ENCODE measurements around the gene KLHL24.
"Not testable (repeated sequence)": the region's sequence is repeated elsewhere in the genome, so short reads cannot be mapped to it uniquely, and the experiment has no call there.

Gene KLHL24

DNA sequence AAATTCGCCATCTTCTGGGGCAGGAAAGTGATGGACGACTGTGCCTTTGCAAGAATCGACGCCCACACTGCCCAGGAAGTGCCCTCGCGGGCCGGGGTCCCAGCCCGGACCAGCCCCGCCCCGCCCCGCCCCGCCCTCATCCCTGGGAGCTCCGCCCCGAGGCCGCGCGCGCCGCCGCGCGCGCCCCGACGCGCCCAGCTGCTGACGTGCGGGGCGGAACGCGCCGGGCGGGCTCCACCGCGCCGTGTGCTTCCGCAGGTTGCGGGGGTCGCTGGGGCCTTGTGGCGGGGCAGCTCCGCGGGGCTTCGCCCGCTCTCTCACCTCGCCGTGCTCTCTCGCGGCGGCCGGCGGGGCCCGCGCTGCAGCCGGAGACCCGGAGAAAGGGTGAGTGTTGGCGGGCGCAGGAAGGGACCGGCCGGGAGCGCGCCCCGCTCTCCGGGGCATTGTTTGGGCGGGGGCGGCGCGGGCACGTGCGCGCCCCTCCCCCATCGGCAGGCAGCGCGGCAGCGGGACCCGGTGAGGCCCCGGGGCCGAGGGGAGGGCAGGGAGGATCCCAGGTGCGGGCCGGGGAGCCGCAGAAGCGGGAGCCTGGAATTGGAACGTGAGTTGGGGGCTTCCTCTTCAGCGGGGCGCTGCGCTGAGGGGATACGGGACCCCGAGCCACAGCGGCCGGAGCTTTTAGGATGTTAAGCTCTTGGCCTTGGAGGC is 62.3 kb downstream of the KLHL24 start, which contains the start of gene YEATS2:
Gene YEATS2 (plus strand): TSS at position 188 of the 708 bp plus-strand sequence. CDS start 17,366 bp downstream, outside the sequence.
- peak; percentile 77 for DNase-seq

DNA sequence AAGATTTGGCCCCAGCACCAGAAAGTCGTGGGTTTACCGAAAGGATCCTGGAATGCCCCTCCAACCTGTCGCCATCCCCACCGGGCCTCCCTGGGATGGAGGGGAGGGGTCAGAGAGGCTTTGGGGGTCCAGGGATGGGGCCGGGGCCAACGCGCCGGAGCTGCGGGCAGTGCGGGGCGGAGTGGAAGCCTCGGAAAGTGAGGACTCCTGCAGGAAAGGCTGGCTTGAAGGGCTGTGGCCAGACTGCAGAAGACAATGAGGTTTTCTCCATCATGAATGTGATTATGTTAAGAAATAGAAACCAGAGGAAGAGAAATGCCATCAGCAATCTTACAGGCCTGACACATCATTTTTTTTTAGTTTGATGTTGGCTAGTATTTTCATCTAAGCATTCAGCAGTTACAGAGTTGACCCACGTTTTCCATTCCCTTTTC is 62.9 kb downstream of the KLHL24 start:
- DNase-seq = no peak

DNA sequence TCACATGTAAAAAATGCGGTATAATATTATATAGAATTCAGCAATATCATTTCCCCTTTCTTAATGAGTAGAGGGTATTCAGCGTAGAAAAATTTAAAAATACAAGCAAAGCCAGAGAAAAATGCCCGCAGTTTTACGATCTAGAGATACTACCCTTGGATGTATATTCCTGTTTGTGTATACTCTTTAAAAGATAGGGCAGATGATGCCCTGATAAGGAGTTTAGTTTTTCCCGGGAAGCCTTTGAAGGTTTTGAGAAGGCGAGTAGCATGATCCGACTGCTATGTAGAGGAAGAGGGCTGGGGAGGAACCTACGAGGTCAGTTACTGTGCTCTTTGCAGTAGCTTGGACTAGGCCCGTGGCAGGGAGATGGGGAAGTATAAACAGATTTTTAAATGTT is 63.3 kb downstream of the KLHL24 start:
- DNase-seq = peak; percentile 12

DNA sequence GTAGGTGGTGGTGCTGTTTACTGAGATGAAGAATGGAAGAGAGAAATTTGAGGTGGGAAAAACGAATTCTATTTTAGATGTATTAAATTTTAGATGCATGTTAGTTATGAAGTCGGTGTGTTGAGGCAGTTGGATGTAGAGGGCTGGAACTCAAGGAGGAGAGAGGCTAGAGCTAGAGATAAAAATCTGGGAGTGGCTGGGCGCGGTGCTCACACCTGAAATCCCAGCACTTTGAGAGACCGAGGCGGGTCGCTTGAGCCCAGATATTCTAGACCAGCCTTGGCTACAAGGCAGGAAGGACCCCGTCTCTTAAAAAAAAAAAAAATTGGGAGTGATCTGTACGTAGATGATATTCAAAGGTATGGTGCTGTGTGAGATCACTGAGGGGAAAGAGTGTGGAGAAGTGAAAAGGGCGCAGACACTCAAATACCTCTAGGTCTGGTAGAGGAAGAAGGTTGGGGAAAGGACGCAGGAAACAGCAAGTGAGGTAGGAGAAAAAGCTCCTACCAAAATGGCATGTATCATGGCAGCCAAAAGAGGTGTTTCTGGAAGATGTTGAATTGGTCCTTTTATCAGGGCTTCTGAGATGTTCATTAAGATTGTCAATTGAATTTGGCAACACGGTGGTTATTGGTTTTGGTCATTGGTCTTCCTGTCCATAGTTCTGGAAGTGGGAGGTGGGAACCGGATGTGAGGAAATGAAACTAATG is 64.0 kb downstream of the KLHL24 start:
- no peak for DNase-seq

DNA sequence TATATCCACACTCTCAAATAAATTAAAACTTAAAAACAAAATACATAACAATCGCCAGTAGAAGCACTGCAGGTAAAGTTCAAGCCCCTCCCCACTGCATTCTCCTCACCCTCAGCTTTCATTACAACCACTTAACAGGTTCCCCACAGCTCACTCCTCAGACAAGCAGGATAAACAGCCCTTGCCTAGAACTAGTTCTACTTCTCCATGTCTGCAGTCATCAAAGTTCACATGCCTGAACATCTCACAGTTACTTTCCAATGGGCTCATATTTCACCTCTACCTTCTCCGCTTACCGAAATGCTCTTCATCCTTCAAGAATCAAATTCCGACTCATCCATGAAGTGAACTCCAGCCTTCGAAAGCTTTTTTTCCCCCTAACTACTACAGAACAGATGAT is 66.3 kb downstream of the KLHL24 start:
- DNase-seq = no peak

DNA sequence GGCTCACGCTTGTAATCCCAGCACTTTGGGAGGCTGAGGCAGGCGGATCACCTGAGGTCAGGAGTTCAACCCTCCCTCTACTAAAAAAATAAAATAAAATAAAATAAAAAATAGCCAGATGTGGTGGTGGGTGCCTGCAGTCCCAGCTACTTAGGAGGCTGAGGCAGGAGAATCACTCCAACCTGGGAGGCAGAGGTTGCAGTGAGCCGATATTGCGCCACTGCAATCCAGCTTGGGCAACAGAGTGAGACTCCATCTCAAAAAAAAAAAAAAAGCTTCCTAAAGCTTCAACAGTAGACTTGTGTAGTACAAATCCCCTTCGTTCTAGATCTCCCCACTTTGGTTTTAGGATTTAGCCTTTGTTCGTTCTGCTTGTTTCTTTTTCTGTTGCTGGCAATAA is 68.5 kb downstream of the KLHL24 start:
- DNase-seq = not testable (repeated sequence)

DNA sequence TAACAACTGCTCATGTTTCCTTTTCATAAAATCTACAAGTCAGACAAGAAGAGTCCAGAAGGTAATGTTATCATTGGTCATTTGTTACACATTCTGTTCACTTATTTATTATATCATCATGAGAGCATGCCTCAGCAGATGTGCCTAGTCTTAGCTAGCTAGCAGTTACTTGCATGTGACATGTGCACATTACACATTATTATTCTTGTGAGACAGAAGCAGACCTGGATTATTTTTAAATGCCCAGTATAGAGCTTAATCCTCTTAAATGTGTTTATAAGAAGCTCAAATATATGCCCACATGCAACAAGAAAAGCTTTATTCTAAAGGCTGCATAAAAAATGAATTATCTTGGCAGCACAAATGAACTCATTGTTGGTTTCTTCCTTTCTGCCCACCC is 74.8 kb downstream of the KLHL24 start:
- no peak for DNase-seq

DNA sequence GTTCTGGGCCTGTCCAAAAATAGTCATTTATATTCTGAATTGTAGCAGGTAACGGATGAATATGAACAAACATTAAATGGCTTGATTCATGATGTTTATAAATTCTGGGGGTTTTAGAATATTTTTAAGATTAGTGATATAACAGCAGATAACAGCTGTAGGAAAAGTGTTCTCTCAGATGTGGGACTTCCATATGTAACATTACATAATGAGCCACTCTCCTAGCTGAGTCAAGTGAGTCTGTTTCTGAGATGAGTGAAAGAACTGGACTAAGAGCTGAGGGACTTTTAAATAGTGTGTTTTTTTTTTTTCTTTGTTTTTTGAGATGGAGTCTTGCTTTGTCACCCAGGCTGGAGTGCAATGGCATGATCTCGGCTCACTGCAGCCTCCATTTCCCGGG is 76.1 kb downstream of the KLHL24 start:
- DNase-seq = no peak

DNA sequence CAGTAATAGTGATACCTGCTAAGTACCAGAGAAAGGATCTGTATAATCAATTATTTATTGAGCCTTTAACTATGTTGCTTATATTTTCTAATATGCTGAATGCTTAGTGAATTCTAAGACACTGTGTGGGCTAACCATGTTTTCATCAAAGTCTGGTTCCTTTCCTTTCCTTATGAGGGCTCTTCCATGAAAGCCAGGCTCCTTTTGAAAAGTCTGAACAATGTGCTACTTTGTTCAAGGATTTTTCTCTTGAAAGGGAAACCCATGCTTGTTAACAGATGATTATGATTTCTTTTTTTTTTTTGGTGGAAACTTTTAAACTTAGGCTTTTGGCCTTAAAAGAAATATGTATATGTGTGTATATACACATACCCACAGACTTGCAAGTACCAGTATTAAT is 79.2 kb downstream of the KLHL24 start:
- DNase-seq = no peak

DNA sequence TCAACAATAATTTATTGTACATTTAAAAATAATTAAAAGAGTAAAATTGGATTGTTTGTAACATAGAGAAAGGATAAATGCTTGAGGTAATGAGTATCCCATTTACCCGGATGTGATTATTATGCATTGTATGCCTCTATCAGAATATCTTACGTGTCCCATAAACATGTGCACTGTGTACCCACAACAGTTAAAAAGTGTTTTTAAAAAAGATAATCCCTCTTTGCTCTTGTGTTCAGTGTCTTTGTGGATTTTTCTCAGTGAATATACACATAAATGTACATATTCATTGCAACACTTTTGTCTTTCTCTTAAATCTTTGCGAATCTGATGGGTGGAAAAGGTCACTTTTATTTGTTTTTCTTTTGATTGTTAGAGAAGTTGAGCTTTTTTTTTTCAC is 82.6 kb downstream of the KLHL24 start:
- DNase-seq = no peak

DNA sequence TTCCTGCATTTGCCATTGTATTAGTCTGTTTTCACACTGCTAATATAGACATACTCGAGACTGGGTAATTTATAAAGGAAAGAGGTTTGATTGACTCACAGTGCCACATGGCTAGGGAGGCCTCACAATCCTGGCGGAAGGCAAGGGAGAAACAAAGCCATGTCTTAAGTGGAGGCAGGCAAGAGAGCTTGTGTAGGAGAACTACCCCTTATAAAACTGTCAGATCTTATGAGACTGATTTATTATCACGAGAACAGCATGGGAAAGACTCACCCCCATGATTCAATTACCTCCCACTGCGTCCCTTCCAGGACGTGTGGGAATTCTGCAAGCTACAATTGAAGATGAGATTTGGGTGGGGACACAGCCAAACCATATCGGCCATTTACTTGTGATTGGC is 90.0 kb downstream of the KLHL24 start:
- no peak for DNase-seq

DNA sequence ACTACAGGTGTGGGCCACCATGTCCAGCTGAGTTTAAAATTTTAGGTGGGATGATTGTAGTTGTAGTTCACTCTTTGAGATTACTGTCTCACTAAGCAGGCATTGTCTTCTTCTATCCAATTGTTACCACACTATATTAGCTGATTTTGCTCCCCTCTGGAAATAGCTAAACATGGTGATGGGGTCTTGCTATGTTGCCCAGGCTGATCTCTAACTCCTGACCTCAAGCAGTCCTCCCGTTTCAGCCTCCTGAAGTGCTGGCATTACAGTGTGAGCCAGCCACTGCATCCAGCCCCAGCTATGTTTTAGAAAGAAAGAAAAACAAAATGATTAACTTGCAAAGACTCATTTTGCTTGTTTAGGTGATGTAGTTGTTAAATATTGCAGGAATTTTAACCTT is 92.8 kb downstream of the KLHL24 start:
- no peak for DNase-seq

DNA sequence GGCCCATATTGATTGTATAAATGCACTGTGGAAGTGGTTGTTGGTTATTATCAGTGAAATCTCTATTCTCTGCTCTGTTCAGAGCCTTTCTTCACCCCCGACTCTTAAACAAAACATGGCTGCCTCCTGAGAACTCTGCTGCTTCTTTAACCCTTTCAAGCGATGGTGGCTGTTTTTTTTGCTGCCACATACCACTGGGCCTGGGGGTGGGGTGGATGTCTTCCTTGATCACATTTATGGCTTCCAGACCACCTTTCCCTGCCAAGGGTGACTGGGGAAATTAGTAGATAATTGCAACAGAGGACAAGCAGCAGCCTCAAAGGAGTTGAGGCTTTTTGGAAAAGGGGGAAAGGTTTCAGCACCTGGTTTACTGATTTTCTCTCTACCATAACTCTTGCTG is 94.9 kb downstream of the KLHL24 start:
- DNase-seq = no peak

DNA sequence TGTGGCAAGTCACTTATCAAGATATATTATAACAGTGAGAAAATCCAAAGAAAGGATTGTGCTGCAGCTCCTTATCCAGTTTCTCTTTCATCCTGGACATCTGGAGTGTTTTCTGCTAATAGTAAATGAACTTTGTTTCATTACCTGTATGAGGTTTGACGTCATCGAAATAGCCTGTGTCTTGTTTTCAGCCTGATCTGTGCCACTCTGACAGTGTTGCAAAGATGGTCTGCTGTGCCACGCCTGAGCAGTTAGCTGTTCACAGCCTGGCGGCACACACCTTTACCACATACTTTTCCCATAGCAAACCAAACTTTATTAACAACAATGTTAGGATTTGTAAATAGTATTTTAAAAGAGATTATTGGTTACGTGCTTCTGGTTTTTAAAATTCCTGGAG is 96.2 kb downstream of the KLHL24 start:
- DNase-seq = no peak

DNA sequence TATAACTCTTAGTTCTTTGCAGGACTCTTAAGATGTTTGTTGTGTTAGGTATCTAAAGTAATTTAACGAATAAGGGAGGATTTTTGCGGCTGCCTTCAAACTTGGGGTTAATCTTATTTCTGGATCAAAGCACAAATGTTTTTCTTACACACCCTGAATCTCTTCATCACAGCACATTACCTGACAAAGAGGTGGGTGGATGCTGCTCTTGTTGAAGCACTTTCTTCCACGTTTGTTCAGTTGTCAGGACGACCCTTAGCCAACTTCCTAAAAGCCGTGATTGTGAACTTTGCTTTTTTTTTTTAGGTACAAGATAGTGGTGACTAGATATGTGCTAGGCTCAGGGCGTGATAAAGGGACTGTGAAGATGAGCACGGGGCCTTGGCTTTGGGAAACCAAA is 98.1 kb downstream of the KLHL24 start:
- no peak for DNase-seq
